ENCODE results near the gene ARHGEF37.
"Not testable (repeated sequence)": the region's sequence is repeated elsewhere in the genome, so short reads cannot be mapped to it uniquely, and the experiment has no call there.

ARHGEF37 gene, protein sequence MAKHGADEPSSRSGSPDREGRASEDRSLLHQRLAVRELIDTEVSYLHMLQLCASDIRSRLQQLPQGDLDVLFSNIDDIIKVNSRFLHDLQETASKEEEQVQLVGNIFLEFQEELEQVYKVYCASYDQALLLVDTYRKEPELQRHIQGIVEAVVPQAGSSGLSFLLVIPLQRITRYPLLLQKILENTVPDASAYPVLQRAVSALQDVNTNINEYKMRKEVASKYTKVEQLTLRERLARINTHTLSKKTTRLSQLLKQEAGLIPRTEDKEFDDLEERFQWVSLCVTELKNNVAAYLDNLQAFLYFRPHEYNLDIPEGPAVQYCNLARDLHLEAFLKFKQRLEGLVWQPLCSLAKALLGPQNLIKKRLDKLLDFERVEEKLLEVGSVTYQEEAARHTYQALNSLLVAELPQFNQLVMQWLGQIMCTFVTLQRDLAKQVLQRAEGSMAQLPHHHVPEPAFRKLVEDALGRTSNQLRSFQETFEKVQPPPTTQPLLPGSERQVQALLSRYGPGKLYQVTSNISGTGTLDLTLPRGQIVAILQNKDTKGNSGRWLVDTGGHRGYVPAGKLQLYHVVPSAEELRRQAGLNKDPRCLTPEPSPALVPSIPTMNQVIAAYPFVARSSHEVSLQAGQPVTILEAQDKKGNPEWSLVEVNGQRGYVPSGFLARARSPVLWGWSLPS

DNA sequence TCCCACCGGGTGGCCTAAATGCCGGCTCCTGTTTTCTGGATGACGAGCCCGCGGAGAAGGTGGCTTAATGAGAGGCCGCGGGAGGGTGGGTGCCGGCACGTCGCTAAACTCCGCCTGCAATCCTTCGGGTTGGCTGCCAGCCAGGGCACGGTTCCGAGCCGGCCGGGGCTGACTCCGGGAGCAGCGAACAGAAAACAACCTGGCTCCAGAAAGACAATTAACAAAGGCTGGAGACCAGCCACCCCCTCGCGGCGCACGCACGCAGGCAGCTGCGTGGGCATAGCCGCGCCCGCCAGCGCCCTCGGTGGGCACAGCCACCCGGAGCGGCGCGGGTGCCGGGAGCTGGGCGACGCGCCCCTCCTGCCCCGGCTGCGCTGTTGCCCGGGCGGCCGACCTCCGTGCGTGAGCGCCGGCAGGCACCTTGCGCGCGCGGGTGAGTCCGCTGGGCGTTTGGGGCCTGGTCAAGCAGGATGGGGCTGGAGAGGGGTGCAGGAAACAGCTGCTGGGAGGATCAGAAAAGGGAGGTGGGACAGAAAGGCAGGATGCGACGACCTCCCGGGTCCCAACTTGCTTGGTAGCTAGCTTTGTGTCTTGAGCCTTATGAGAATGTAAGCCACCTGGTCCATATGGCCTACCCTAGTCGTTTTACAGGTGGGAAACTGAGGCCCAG, at the start of gene ARHGEF37:
TSS of gene ARHGEF37 (plus strand) at position 307 of the 670 bp plus-strand sequence. CDS start 16,272 bp downstream, outside the sequence.
- DNase-seq (ENCODE audit: low read depth in 2 of 2) = peak; percentile 61 to 83
- TF ChIP-seq, protein P1, sequence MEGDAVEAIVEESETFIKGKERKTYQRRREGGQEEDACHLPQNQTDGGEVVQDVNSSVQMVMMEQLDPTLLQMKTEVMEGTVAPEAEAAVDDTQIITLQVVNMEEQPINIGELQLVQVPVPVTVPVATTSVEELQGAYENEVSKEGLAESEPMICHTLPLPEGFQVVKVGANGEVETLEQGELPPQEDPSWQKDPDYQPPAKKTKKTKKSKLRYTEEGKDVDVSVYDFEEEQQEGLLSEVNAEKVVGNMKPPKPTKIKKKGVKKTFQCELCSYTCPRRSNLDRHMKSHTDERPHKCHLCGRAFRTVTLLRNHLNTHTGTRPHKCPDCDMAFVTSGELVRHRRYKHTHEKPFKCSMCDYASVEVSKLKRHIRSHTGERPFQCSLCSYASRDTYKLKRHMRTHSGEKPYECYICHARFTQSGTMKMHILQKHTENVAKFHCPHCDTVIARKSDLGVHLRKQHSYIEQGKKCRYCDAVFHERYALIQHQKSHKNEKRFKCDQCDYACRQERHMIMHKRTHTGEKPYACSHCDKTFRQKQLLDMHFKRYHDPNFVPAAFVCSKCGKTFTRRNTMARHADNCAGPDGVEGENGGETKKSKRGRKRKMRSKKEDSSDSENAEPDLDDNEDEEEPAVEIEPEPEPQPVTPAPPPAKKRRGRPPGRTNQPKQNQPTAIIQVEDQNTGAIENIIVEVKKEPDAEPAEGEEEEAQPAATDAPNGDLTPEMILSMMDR (IDR thresholded peaks at IDR 0.05; ENCODE audit: low read depth, low read length) = no peak

DNA sequence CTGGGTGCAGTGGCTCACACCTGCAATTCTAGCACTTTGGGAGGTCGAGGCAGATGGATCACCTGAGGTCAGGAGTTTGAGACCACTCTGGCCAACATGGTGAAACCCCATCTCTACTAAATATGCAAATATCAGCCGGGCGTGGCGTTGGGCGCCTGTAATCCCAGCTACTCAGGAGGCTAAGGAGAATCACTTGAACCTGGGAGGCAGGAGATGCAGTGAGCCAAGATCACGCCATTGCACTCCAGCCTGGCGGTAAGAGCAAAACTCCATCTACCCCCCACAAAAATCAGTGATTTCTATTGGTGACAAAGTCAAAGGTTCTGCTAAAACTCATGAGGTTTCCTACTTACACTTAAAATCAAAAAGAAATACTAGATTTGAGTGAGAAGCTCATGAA, 48.9 kb upstream of the ARHGEF37 start:
- no peak overlapping the region for H3K4me3 ChIP-seq (replicated peaks in 1 of 2; ENCODE audit: low read depth in 2 of 2, low read length in 2 of 2)
- DNase-seq (ENCODE audit: low read depth in 2 of 2) = no peak
- TF ChIP-seq, protein P1 (IDR thresholded peaks at IDR 0.05; ENCODE audit: low read depth, low read length) = no peak

More for the DNA sequence above, at the start of gene ARHGEF37:
- peak within 1 kb of the TSS; percentile 44 to 51 for H3K4me3 ChIP-seq (replicated peaks in 1 of 2; ENCODE audit: low read depth in 2 of 2, low read length in 2 of 2)

DNA sequence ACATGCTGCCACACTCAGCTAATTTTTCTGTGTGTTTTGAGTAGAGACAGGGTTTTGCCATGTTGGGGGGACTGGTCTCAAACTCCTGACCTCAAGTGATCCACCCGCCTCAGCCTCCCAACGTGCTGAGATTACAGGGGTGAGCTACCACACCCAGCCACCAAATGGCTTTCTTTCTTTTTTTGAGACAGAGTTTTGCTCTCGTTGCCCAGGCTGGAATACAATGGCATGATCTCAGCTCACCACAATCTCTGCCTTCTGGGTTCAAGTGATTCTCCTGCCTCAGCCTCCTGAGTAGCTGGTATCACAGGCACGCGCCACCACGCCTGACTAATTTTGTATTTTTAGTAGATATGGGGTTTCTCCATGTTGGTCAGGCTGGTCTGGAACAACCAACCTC, 45.5 kb upstream of the ARHGEF37 start:
- not testable (repeated sequence) for DNase-seq (ENCODE audit: low read depth in 2 of 2); H3K4me3 ChIP-seq (replicated peaks in 1 of 2; ENCODE audit: low read depth in 2 of 2, low read length in 2 of 2)

DNA sequence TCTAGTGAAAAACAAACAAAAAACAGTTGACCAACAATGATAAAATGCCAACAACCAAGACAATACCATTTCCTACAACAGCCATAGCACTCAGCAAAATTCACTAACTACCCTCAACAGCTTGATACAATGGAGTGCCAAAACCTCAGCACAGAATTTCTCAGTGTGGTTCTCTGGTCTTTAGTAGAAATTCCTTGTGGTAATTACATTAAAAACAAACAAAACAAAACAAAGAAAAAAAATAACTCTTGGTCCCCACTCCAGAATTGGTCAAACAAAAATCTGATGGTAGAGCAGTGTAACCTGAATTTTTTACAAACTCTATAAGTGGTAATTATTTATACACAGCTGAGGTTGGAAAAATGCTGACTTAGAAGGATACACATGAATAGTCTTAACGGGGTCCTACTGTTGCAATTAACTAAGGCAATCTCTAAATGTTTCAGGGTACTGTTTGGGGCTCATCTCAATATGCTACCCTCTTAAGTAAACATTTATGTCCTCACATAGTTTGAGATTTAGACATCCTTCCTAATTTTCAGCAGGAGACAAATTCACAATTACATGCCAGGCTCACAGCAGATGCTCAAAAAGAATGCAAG, 43.8 kb upstream of the ARHGEF37 start:
- TF ChIP-seq, protein P1 (IDR thresholded peaks at IDR 0.05; ENCODE audit: low read depth, low read length) = no peak
- no peak overlapping the region for H3K4me3 ChIP-seq (replicated peaks in 1 of 2; ENCODE audit: low read depth in 2 of 2, low read length in 2 of 2)
- DNase-seq (ENCODE audit: low read depth in 2 of 2) = no peak

DNA sequence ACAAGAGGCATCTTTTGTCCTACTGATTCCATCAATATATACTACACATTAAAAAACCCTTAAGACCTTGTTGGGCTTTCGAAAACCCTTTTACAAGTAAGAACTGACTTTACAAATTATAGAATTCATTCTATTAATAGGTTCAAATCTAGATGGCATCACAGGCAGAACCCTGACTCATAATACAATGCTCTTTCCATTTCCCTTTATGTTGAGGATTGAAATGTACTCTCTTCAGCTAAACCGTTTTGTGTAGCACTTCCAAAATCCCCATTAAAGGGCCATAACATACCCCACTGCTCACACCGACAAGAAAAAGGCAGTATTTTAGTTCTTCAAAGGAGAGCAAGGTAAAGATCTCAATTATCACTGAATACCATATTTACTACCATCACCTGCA, 41.2 kb upstream of the ARHGEF37 start:
- DNase-seq (ENCODE audit: low read depth in 2 of 2) = no peak
- H3K4me3 ChIP-seq (replicated peaks in 1 of 2; ENCODE audit: low read depth in 2 of 2, low read length in 2 of 2) = no peak overlapping the region
- TF ChIP-seq, protein P1 (IDR thresholded peaks at IDR 0.05; ENCODE audit: low read depth, low read length) = no peak

DNA sequence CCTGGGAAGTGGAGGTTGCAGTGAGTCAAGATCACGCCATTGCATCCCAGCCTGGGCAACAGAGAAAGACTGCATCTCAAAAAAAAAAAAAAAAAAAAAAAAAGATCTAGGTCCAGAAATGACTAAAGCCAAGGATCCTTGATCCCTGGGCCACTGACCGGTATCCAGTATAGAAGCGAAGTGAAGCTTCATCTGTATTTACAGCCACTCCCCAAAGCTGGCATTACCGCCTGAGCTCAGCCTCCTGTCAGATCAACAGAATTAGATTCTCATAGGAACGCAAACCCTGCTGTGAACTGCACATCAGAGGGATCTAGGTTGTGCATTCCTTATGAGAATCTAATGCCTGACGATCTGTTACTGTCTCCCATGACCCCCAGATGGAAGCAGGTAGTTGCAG, 39.4 kb upstream of the ARHGEF37 start:
- no peak for DNase-seq (ENCODE audit: low read depth in 2 of 2)
- TF ChIP-seq, protein P1 (IDR thresholded peaks at IDR 0.05; ENCODE audit: low read depth, low read length) = no peak
- no peak overlapping the region for H3K4me3 ChIP-seq (replicated peaks in 1 of 2; ENCODE audit: low read depth in 2 of 2, low read length in 2 of 2)
